HG02763 (cell line): ENCODE measurements around the gene ADAMTS18.
"Not testable (repeated sequence)": the region's sequence is repeated elsewhere in the genome, so short reads cannot be mapped to it uniquely, and the experiment has no call there.

Experiments
- ATAC-seq: cut with Tn5 transposase; IDR thresholded peaks from one replicate; pipeline ENCODE4 v1.9.1; 2021; ENCODE audit warnings: mild to moderate bottlenecking, moderate library complexity; ENCODE audit not compliant: unreplicated experiment

Gene ADAMTS18, protein sequence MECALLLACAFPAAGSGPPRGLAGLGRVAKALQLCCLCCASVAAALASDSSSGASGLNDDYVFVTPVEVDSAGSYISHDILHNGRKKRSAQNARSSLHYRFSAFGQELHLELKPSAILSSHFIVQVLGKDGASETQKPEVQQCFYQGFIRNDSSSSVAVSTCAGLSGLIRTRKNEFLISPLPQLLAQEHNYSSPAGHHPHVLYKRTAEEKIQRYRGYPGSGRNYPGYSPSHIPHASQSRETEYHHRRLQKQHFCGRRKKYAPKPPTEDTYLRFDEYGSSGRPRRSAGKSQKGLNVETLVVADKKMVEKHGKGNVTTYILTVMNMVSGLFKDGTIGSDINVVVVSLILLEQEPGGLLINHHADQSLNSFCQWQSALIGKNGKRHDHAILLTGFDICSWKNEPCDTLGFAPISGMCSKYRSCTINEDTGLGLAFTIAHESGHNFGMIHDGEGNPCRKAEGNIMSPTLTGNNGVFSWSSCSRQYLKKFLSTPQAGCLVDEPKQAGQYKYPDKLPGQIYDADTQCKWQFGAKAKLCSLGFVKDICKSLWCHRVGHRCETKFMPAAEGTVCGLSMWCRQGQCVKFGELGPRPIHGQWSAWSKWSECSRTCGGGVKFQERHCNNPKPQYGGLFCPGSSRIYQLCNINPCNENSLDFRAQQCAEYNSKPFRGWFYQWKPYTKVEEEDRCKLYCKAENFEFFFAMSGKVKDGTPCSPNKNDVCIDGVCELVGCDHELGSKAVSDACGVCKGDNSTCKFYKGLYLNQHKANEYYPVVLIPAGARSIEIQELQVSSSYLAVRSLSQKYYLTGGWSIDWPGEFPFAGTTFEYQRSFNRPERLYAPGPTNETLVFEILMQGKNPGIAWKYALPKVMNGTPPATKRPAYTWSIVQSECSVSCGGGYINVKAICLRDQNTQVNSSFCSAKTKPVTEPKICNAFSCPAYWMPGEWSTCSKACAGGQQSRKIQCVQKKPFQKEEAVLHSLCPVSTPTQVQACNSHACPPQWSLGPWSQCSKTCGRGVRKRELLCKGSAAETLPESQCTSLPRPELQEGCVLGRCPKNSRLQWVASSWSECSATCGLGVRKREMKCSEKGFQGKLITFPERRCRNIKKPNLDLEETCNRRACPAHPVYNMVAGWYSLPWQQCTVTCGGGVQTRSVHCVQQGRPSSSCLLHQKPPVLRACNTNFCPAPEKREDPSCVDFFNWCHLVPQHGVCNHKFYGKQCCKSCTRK (N-terminal part only)

DNA sequence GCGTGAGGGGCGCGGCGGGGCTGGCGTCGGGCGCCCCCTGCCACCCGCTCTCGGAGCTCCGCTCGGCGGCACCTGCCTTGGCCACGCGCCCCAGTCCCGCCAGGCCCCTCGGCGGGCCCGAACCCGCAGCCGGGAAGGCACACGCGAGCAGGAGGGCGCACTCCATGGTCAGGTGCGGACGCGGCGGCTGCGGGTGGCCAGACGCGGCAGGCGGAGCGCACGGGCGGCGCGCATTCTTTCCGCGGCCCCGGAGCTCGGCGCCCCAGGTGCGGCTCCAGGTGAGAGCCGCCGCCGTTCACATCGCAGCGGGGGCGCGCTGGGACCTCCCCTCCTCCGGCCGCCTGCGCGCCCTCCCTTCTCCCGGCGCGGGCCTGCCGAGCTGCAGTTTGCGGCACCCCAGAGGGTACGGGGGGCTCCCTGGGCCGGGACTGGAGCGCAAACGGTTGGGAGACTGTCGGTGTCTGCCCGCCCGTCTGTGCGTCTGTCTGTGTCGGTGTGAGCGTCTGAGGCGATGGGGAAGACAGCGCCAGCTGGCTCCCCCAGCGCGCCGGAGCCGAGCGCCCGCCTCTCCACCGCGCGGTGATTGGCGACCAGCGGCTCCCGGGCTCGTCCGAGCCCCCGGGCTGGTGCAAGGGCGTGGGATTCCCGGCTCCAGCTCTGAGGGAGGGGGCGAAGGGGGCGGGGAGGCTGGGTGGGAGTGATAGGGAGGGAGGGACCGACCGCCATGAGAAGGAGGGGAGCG, at the start of gene ADAMTS18:
Gene ADAMTS18, minus strand, starts transcription at position 505 of the 742 bp plus-strand sequence. Its CDS starts 339 bp downstream, at position 166.
- ATAC-seq = no peak

DNA sequence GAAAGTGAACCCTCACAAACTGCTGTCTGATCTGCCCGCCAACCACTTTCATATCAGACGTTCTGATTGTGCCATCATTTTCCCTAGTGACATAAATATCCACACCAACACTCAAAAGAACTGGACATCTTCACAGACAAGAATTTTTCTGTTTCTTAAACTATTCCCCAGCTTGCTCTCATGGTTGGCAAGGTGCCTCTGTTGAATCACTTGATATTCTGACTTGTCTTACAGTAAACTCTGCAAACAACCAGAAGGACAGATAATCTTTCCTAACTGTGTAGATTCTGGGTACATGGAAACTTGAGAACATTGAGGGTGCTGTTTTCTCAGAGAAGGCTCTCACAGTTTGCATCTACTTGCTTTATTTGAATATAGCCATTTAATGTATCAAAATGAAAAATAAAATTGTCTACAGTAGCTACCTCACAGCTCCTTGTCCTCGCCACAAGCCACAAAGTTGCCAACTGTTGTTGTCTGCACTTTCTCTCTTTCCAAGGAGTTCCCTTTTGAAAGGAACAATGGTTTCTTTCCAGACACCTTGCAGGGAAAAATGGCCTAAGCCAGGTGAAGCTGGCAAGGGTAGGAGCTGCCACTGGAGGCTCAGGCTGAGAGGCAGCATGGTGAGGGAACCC, 46.0 kb upstream of the ADAMTS18 start:
- no peak for ATAC-seq

DNA sequence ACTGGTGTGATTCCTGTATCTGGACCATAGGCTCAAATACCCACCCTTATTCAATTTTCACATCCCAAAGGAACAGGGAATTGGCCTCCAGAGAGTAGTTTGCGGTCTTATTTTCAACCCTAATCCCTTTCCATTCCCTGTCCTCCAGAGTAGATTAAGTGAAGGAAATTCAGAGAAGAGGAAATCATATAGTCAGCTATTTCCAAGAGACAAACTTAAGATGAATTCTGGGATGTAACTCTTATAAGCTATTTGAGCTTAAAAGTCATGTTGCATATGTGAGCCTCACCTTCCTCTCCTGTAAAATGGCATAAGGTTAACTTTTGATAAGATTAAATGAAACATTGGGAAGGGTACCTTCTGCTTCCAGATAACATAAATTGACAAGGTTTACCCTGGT, 37.4 kb upstream of the ADAMTS18 start:
- ATAC-seq = no peak

DNA sequence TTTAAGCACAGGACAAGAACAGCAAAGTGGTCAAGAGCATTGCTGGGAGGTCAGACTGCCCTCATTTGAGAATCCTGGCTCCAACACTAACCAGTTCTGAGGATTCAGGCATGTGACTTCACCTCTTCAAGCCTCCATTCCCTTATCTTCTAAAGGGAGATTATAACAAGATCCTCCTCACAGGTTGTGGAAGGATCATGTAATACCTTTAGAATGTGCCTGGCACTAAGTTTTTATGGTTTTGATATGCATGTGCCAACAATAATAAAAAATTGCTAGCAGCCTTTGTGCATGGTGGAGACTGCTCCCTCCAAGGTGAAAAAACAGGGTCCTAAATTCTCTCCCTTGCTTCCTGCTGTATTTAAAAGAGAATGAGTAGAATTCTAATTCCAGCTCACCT, 36.0 kb upstream of the ADAMTS18 start:
- ATAC-seq = no peak

DNA sequence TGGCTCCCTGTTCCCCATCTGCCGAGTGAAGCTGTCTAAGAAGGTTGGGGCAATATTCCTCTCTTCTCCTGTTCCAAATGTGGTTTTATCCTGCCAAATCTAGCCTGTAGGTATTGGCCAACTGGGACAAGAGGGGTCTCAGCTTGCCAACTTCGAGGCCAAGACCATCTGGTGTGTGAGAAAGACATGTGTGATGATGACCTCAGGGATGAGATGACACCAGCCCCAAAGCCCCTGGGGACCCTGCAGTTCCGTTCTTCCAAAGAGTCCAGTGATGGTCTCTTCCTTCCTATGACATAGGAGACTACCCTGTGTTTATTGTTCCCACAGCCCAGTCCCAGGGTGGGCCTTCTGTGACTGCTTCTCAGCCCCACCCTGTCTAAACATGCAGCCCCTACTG, 34.8 kb upstream of the ADAMTS18 start:
- no peak for ATAC-seq

DNA sequence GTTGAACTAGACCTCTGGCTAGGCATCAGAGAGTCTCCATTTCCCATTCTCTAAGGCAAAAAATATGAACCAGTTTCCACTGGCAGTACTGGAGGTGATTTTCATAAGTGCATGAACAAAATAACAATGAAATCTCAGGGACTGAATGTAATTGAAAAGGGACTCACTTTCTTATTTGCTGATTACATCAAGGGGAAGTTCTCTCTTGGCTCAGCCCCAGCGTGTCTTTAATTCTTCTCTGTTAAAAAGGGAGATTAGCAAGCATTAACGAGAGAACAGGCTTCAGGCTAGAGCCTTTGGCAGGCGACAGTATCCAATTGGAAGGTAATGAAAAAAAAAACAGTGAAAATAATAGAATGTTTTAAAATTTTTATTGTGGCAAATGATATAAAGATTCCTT, 34.0 kb upstream of the ADAMTS18 start:
- no peak for ATAC-seq

DNA sequence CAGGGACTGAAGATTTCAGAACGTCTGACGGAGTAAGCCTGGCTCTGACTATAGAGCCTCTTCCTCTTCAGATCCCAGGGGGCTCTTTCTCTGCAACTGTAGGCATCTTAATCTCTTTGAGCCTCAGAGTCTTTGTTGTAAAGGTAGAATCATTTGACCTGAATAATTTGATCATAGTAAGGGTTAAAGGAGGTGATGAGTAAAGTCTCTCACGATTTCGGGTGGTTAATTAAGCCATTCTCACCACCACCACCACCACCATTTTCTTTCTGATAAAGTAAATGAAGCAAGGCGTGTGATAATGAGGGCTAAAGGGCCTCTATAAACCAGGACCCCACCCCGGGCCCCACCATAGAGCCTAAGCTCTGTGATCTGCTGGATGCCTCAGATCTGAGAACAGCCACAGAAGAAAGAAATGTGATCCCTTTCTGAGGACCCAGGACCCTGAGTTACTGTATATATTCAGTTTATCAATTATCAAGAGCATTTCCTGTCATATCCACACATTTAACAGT, 33.0 kb upstream of the ADAMTS18 start:
- no peak for ATAC-seq

DNA sequence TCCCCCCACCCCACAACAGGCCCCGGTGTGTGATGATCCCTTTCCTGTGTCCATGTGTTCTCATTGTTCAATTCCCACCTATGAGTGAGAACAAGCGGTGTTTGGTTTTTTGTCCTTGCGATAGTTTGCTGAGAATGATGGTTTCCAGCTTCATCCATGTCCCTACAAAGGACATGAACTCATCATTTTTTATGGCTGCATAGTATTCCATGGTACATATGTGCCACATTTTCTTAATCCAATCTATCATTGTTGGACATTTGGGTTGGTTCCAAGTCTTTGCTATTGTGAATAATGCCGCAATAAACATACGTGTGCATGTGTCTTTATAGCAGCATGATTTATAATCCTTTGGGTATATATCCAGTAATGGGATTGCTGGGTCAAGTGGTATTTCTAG, 28.8 kb upstream of the ADAMTS18 start:
- ATAC-seq = not testable (repeated sequence)

DNA sequence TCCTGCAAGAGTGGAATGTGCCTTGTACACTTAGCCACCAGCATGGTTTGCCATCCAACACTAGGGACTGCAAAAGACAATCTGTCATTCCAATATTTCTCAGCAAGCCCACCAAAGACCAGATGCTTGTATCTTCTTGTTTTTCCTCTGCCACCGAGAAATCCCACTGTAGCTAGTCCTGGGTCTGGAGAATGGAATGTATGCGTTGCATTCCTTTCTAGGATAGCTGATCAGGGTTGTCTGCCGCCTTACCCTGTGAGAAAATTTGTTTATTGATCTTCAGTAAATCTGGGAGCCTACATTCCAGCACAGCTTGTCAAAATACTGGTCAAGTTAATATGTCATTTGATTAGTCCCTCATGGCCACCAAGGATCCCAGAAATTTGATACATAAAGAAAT, 28.1 kb upstream of the ADAMTS18 start:
- no peak for ATAC-seq

DNA sequence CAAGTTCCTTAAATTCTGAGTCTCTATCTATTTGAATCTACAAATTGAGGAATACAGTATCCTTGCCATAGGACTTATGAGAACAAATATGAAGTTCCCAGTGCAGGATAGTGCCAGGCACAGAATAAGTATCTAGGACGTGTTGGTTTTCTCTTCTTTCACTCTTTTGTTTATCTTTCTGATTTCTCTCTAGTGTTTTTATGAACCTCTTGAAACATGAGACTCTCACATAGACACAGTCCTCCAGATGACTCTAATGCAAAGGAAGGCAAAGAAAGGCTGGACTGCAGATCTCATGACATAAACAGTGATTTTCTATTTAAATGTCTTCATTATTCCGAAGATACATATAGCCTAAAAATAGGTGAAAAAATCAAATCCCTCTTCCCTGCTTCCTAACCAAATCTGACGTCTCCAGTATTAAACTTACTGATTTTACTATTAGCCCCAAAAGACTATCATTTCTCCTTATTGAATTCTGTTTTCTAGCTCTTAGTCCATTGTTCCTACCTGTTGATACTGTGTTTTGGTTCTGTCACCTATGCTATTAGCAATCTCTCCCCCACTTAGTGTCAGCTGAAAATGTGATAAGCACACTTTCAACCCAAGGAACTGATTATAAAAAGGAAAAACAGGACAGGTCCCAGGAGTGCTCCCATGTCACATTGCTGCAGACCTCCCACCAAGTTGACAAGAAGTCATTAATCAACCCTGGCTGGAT, 24.9 kb upstream of the ADAMTS18 start:
- no peak for ATAC-seq

DNA sequence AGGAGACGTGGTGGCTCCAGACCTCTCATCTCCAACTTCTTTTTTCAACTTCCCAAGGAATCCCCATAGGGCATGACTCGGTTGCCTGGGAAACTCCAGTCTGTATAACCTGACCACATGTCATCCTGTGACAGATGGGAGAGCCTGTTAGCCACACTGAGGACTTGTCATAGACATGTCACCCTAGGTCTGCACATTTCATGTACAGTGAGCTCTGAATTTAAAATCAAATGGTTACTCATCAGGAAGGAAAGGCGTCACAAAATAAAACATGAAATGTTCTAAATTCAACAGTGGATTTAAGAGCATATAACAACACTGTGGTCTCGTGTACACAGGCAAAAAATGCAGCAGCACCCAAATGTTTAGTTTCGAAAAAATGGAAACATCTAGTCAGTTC, 22.2 kb upstream of the ADAMTS18 start:
- ATAC-seq = no peak

DNA sequence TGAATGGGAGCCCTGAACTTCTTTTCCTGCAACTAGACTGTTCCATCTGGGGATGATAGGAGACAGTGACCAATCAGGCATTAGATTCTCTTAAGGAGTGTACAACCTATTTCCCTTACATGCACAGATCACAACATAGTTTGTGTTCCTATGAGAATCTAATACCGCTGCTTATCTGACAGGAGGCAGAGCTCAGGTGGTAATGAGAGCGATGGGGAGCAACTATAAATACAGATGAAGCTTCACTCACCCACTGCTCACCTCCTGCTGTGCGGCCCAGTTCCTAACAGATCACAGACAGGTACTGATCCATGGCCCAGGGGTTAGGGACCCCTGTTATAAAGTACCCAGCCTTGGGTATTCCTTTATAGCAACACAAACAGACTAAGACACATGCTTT, 17.4 kb upstream of the ADAMTS18 start:
- no peak for ATAC-seq

DNA sequence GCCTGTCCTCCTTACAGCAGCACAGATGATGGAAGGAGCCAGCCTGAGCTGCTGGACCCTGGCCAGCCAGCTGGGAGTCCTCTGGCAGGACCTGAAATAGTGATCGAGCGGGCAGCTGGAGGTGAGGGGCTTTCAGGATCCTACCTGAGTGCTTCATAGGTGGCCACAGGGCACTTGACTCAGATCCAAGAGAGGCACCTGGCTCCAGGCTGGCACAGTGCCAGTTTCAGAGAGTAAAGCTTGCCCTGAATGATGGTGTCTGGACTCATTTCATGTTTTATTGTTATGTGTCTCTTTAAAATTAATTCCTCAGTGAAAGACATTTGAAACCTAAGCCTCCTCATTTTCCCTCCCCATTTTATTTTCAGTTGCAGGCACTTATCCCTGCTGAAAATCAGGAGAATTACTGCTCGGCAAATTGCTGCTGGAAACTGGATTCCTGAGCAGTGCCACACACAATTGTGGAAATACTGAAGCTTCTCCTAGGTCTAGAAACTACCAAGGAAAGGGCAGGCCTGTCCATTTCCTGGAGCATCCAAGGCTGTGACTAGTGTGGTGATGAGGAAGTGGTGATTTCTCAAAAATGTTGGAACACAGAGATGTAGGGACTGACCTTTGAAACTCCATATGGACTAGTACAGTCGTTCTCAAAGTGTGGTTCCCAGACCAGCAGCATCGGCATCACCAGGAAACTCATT, 16.1 kb upstream of the ADAMTS18 start:
- ATAC-seq = no peak

DNA sequence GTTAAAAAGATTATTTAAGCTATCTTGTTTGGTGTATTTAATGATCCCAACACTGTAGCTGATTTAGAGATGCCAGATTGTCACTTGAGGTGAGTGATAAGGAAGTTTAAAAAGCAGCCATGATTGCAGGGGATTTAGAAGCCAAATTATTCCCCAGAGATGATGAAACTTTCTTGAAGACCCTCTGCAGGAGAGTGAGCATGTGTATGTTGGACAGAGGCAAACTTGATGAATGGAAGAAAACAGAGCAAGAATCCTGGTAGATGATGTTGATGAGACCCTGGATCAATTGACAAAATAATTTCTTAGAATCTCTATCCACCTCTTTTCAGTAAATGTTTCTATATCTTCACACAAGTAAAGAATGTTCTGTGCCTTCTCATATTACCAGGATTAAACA, 14.4 kb upstream of the ADAMTS18 start:
- no peak for ATAC-seq

DNA sequence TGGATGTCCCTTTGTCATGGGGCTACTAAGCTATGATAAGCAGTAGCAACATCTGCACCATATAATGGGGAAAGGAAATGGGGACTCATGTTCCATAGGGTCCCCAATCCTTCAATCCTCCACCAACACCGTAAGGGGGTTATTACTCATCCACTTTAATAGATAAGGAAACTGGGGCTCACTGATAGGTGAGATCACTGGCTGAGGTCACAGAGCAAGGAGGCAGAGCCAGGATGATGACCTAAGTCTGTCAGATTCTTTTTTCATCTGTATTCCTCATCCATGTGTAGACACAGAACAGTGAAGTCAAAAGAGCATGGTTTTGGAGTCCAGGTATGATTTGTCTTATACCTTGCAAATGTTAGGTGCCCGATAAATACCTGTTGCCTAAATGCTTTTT, 10.5 kb upstream of the ADAMTS18 start:
- no peak for ATAC-seq

DNA sequence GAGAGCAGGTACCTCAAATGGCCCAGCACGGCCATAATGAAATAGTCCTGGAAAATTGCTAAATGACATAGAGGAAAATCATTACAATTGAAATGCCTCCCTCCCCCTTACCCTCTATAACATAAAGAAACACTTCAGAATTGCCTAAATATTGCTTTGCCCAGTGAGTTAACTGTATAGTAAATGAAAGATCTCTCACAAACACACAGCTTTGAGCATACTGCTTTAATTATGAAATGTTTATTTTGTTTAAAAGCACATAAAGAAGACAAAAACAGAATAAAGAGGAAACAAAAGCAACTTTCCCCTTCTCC, 9.3 kb upstream of the ADAMTS18 start:
- ATAC-seq = no peak

DNA sequence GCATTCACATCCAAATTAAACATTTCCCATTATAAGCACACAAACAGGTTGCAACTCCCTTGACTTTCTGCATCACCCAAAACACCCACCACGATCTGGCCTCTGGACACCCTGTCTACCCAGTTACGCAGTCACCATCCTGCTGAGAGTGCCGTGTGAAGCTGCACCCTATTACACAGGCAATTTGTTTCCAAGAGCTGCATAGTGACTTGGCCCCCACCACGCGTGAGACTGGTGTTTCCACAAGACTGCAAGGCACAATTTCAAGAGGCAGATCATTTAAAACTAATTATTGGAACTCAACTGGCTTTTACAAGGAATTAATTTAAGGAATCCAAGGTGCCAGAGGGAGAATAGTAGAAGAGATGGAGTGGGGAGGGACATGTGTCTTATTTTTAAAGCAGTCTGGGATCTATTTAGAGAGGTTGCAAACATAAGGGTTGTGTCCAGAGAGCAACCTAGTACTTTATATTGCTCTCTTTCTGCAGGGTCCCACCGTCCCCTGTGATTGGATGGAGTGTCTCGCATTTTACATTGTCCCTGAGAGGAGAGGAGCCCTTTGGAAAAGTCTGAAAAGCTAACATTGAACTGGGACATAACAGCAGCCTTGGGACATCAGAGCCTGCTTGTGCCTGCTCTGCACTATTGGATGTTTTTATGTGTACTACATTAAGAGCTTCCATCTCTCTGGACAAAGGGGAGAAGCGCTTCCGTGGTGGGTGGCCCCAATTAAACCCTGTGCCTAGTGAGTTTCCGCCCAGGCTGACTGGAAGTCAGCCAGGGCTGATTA, 8.7 kb upstream of the ADAMTS18 start:
- ATAC-seq = no peak

DNA sequence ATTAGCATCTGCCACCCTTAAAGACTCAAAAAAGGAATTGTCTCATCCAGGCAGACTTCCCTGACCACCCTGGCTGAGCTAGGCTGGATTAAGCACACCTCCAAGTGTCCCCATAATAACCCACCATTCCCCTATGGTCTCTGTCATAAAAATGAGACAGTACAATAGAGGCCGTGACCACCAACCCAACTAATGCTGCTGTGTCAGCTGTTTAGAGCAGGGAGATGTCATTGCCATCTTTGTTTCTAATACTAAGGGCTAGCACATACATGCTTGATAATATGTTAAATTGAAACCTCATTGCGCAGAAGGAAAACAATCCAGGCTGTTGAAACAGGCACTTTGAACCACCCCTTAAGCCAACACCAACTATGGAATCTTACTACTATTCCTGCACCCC, 7.2 kb upstream of the ADAMTS18 start:
- ATAC-seq = no peak
